Stimulated activated CD4-positive, alpha-beta T cell treated with anti-CD3 and anti-CD28 coated beads, Interleukin-4, amount 100 ng/mL, for 1 hour (primary cell): ENCODE results near the gene STMN3.

Experiments used
- DNase-seq: peaks from one replicate; pipeline ENCODE4 v3.0.0-alpha.2; 2020

STMN3 gene

GRCh38 chr20:63653041-63653973 lies at the start of gene STMN3:
Gene STMN3 (minus strand): TSS chr20:63653424. CDS start chr20:63653345, 79 bp downstream.
- DNase-seq, result peak; percentile 66

GRCh38 chr20:63702036-63702665 lies 48.9 kb upstream of the STMN3 start:
- no peak for DNase-seq

- DNase-seq, result no peak
Measured at GRCh38 chr20:63701329-63702035, 48.3 kb upstream of the STMN3 start.

- DNase-seq, result no peak
Measured at GRCh38 chr20:63701051-63701328, 47.8 kb upstream of the STMN3 start.

GRCh38 chr20:63700199-63701050 lies 47.2 kb upstream of the STMN3 start:
- DNase-seq, result no peak

GRCh38 chr20:63699466-63700198 lies 46.4 kb upstream of the STMN3 start:
- no peak for DNase-seq

GRCh38 chr20:63698739-63699465 lies 45.7 kb upstream of the STMN3 start:
- peak; percentile 64 for DNase-seq

GRCh38 chr20:63697868-63698545 lies 44.8 kb upstream of the STMN3 start:
- DNase-seq, result no peak

GRCh38 chr20:63697357-63697867 lies 44.2 kb upstream of the STMN3 start:
- DNase-seq, result no peak

- peak; percentile 36 for DNase-seq
Measured at GRCh38 chr20:63696628-63697356, 43.6 kb upstream of the STMN3 start, which contains the start of gene TNFRSF6B. Gene TNFRSF6B (plus strand): TSS chr20:63696652. CDS start chr20:63696768, 116 bp downstream.

- no peak for DNase-seq
Measured at GRCh38 chr20:63696306-63696627, 43.0 kb upstream of the STMN3 start.

- DNase-seq, result no peak
Measured at GRCh38 chr20:63695424-63696305, 42.4 kb upstream of the STMN3 start.

GRCh38 chr20:63694584-63695423 lies 41.6 kb upstream of the STMN3 start:
- DNase-seq, result no peak

GRCh38 chr20:63693733-63694583 lies 40.7 kb upstream of the STMN3 start:
- DNase-seq, result no peak

GRCh38 chr20:63693083-63693732 lies 40.0 kb upstream of the STMN3 start:
- DNase-seq, result no peak

GRCh38 chr20:63692436-63693082 lies 39.3 kb upstream of the STMN3 start:
- DNase-seq, result no peak
